ENCODE data around the gene KAZN.
"Not testable (repeated sequence)": the region's sequence is repeated elsewhere in the genome, so short reads cannot be mapped to it uniquely, and the experiment has no call there.

Gene KAZN

GRCh38 chr1:14962407-14962806, 363.9 kb downstream of the KAZN start:
- no peak for DNase-seq (ENCODE audit: low read depth in 1 of 2, low spot score in 1 of 2)

DNA sequence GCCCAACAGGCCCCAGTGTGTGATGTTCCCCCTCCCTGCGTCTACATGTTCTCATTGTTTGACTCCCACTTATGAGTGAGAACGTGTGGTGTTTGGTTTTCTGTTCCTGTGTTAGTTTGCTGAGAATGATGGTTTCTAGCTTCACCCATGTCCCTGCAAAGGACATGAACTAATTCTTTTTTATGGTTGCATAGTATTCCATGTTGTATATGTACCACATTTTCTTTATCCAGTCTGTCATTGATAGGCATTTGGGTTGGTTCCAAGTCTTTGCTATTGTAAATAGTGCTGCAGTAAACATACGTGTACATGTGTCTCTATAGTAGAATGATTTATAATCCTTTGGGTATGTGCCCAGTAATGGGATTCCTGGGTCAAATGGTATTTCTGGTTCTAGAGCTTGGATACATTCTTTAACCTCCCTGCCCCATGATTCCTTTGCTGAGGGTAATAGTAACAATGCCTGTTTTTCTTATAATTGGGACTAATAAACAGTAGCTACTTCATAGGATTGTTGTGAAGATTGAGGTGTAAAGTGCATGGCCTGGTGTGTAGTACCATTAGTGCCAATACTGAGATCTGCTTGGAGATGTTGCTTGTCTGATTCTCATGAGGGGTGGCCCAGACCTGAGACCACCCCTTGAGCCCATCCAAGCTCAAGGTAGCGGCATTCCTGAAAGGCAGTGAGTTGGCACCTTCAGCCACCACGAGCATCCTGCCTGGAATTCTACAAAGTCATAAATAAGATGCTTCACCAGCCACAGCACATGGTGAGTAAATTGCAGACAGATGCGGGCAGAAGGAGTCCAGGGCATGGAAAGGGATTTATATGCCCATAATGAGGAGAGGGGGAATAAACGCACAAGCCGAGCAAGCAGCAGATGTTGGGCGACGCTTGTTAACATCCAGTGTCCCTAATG, 365.6 kb downstream of the KAZN start:
- DNase-seq (ENCODE audit: low read depth in 1 of 2, low spot score in 1 of 2), result not testable (repeated sequence)

- no peak for DNase-seq (ENCODE audit: low read depth in 1 of 2, low spot score in 1 of 2)
Observed at GRCh38 chr1:14964711-14965055, 366.2 kb downstream of the KAZN start.

DNA sequence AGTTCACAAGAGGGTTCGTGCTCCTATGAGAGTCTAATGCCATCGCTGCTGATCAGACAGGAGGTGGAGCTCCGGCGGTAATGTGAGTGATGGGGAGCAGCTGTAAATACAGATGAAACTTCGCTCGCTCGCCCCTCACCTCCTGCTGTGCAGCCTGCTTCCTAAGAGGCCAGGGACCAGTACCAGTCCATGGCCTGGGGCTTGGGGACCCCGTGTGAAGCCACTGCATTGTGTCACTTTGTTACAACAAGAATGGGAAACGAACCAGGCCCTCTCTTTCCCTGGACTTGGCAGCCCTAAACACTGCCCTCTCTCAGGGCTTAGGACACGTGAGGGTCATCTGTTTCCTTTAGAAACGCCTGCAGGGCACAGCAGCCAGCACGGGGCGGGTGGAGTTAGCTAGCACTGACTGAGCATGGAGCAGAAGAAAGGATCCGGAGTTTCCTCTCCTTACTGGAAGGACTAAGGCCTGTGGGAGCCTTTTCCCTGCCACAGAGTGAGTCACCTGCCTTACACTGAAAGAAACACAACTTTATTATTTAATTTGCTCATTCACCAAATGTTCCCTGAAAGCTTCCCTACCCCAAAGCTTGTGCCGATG, 369.9 kb downstream of the KAZN start:
- no peak for DNase-seq (ENCODE audit: low read depth in 1 of 2, low spot score in 1 of 2)

- DNase-seq (ENCODE audit: low read depth in 1 of 2, low spot score in 1 of 2), result no peak
Observed at GRCh38 chr1:14969006-14969405, 370.5 kb downstream of the KAZN start.

GRCh38 chr1:14970115-14970798, 371.8 kb downstream of the KAZN start:
- no peak for DNase-seq (ENCODE audit: low read depth in 1 of 2, low spot score in 1 of 2)

- DNase-seq (ENCODE audit: low read depth in 1 of 2, low spot score in 1 of 2), result no peak
Observed at GRCh38 chr1:14970799-14971141, 372.3 kb downstream of the KAZN start.

- DNase-seq (ENCODE audit: low read depth in 1 of 2, low spot score in 1 of 2), result no peak
Observed at GRCh38 chr1:14971221-14971620, 372.7 kb downstream of the KAZN start.

- DNase-seq (ENCODE audit: low read depth in 1 of 2, low spot score in 1 of 2), result no peak
Observed at GRCh38 chr1:14972107-14972506, 373.6 kb downstream of the KAZN start.

- no peak for DNase-seq (ENCODE audit: low read depth in 1 of 2, low spot score in 1 of 2)
Observed at GRCh38 chr1:14973773-14974172, 375.3 kb downstream of the KAZN start.

DNA sequence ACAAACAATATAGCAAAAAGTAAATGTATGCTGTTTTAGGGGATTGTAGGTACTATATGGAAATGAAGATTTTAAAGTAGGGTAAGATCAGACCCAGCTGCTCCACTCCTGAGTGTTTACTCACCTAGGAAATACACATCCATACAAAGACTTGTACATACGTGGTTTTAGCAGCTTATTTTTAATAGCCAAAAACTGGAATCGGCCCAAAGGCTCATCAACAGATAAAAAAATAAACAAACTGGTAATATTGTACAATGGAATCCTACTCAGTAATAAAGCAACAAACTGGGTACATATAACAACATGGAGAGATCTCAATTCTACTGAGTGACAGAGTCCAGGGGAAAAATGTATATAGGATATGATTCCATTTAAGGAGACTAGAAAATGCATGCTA, 375.9 kb downstream of the KAZN start:
- DNase-seq (ENCODE audit: low read depth in 1 of 2, low spot score in 1 of 2), result no peak

- no peak for DNase-seq (ENCODE audit: low read depth in 1 of 2, low spot score in 1 of 2)
Observed at GRCh38 chr1:14975119-14975518, 376.6 kb downstream of the KAZN start.

- no peak for DNase-seq (ENCODE audit: low read depth in 1 of 2, low spot score in 1 of 2)
Observed at GRCh38 chr1:14976256-14976655, 377.8 kb downstream of the KAZN start.

- no peak for DNase-seq (ENCODE audit: low read depth in 1 of 2, low spot score in 1 of 2)
Observed at GRCh38 chr1:14977338-14977931, 378.9 kb downstream of the KAZN start.

GRCh38 chr1:14980621-14981218, 382.2 kb downstream of the KAZN start:
- no peak for DNase-seq (ENCODE audit: low read depth in 1 of 2, low spot score in 1 of 2)

GRCh38 chr1:14982029-14982428, 383.5 kb downstream of the KAZN start:
- no peak for DNase-seq (ENCODE audit: low read depth in 1 of 2, low spot score in 1 of 2)

GRCh38 chr1:14983277-14983676, 384.8 kb downstream of the KAZN start:
- no peak for DNase-seq (ENCODE audit: low read depth in 1 of 2, low spot score in 1 of 2)

DNA sequence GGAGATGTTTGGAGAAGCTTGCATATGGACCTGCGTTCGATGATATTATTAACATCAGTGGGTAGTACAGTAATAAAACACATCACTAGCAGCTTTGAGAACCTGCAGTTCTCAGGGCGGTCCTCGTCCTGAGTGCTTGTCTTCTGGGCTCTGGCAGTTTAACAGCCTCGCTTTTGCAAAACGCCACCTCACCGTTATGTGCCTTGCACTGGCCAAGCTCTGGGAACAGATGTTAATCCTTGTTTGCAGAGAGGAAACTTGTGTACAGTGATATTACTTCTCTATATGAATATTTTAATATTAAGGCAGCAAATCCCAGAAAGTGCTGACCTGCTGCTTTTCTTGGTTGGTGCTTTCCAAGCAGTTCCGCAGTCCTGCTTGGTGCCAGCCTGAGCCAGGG, 387.7 kb downstream of the KAZN start:
- no peak for DNase-seq (ENCODE audit: low read depth in 1 of 2, low spot score in 1 of 2)

DNA sequence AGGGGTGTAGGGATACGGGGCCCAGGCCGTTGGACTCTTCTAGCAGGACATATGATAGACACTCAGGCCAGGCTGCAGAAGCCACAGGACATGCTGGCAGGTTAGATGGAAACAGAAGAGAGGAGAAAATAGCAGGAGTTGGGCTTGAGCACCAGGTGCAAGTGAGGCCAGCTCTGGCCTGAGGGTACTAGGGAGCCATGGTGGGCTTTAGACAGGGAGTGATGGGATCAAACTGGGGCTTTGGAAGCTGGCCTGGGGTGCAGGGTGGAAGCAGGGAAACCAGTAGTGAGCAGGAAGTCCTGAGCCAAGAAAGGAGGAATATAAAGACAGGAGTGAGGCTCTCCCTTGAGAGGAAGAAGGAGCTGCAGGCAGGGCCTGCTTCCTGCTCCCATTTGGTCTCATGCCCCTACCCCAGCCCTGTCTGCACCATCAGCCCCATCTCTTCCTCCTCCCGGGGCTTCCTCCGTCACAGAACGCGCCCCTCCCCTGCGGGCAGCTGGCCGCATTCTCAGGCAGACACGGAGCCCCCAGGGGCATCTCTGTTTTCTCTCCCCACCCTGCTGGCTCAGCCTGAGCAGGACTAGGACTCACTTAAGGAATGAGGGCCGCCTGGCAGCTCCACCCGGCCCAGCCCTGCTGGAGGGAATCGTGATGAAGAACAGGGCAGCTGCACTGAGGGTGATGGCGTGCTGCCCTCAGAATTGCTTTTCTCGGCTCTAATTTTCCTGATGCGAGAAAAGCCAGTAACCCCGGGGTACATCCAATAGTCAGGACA, 389.5 kb downstream of the KAZN start:
- DNase-seq (ENCODE audit: low read depth in 1 of 2, low spot score in 1 of 2), result no peak

GRCh38 chr1:14988636-14989035, 390.2 kb downstream of the KAZN start:
- DNase-seq (ENCODE audit: low read depth in 1 of 2, low spot score in 1 of 2), result no peak
